ENCODE results near the gene TMEM134.

GRCh38 chr11:67510023-67510345, 40.9 kb upstream of the TMEM134 start:
- TF ChIP-seq TAF1 (IDR thresholded peaks at IDR 0.05; ENCODE audit: low read depth, low read length) = no peak
- TF ChIP-seq PAX5 (IDR thresholded peaks at IDR 0.05; ENCODE audit: insufficient read depth, low read length, severe bottlenecking) = no peak
- TF ChIP-seq POLR2A (IDR thresholded peaks at IDR 0.05; ENCODE audit: low read depth, low read length) = no peak
- TF ChIP-seq POLR2AphosphoS5 (IDR thresholded peaks at IDR 0.05; ENCODE audit: low read depth, low read length) = no peak
